Kidney (tissue), 14 donors: Measurements from ENCODE around the gene TBX10. TPM values are rescaled to one million over a fixed set of nuclear protein-coding genes. Genes with fewer than 3 reads are reported as not detected.

ENCODE experiments used
- DNase-seq, 5 donors: peaks; one replicate each; pipeline ENCODE4 v3.0.0-alpha.2; 2013 to 2020
- FAIRE-seq: peaks from 2 replicates; lab custom pipeline; 2012; peaks lifted over from hg19 to GRCh38; lab: Jason Lieb, UNC
- H3K27ac ChIP-seq, 2 donors: one replicate each; pipeline ENCODE4 v1.7.0; 2013; ENCODE audit warnings: low read depth in 2 of 2, low read length in 2 of 2, inconsistent platforms in 1 of 2
- H3K27me3 ChIP-seq: one replicate; pipeline ENCODE4 v1.7.1; 2013; ENCODE audit warnings: low read length, inconsistent platforms; ENCODE audit not compliant: control insufficient read depth, insufficient read depth
- H3K36me3 ChIP-seq, 3 donors: one replicate each; pipeline versions ENCODE4 v1.7.0 to v1.7.1; 2013; ENCODE audit warnings: low read length in 3 of 3, control low read depth in 1 of 3, inconsistent platforms in 1 of 3; ENCODE audit not compliant: insufficient read depth in 3 of 3, control insufficient read depth in 2 of 3
- H3K4me1 ChIP-seq, 3 donors: one replicate each; pipeline versions ENCODE4 v1.7.0 to v1.7.1; 2013; ENCODE audit warnings: low read length in 3 of 3, inconsistent platforms in 1 of 3, low read depth in 1 of 3; ENCODE audit not compliant: control insufficient read depth in 2 of 3, insufficient read depth in 2 of 3
- H3K4me3 ChIP-seq, 3 donors: one replicate each; pipeline versions ENCODE4 v1.7.0 to v1.8.1; 2013; ENCODE audit warnings: low read length in 3 of 3, control low read depth in 1 of 3, inconsistent platforms in 1 of 3
- H3K9ac ChIP-seq, 3 donors: one replicate each; pipeline versions ENCODE4 v1.7.0 to v1.7.1; 2013; ENCODE audit warnings: low read length in 3 of 3, control low read depth in 1 of 3, inconsistent platforms in 1 of 3
- H3K9me3 ChIP-seq, 3 donors: one replicate each; pipeline versions ENCODE4 v1.7.0 to v1.7.1; 2013; ENCODE audit warnings: low read length in 3 of 3, control low read depth in 1 of 3, inconsistent platforms in 1 of 3; ENCODE audit not compliant: control insufficient read depth in 2 of 3, insufficient read depth in 1 of 3
- intact Hi-C: fragments of 100-400 bp; cut with DNase I; formaldehyde crosslinking; loops from one replicate; pipeline ENCODE4 v1.11.1; 2022
- polyA plus RNA-seq: library from polyadenylated mRNA; stranded (reverse); fragments of 350-450 nt; fragmentation: Illumina TruSeq; extraction: RNeasy Lipid Tissue Mini Kit (QIAGEN cat#74804); gene quantifications from one replicate; pipeline ENCODE4 v1.2.3, GENCODE V29; 2014; ENCODE audit warnings: low read depth, low replicate concordance; ENCODE audit not compliant: insufficient read depth
- total RNA-seq: library from RNA; stranded (reverse); fragmentation: NEBNext Ultra II Directional; extraction: Animal tissue kit (Norgen Biotek cat#: 25700); gene quantifications from one replicate; pipeline ENCODE4 v1.2.1, GENCODE V29; 2021
- TF ChIP-seq, protein P1 (sequence below): IDR thresholded peaks from 3 replicates; pipeline ENCODE4 v1.5.1; 2012; ENCODE audit warnings: mild to moderate bottlenecking, moderate library complexity, borderline replicate concordance; ENCODE audit not compliant: insufficient read depth; ENCODE audit errors: extremely low read depth
- donor health status: control.
- donor health status: control.
- donor health status: control.
- donor health status: control.
- donor health status: control.
- donor health status: DM: yes; HTN: yes; CAD: no.
- donor health status: Normal renal cell carcinoma (clear cell type).

Gene TBX10
- total and polyA plus RNA-seq, 2 donors from 2014 or later, result not detected

- H3K36me3 ChIP-seq, result no peaks in the 10 kb centered on the region
- no peak overlapping the region for H3K27ac ChIP-seq
- TF ChIP-seq, protein P1, sequence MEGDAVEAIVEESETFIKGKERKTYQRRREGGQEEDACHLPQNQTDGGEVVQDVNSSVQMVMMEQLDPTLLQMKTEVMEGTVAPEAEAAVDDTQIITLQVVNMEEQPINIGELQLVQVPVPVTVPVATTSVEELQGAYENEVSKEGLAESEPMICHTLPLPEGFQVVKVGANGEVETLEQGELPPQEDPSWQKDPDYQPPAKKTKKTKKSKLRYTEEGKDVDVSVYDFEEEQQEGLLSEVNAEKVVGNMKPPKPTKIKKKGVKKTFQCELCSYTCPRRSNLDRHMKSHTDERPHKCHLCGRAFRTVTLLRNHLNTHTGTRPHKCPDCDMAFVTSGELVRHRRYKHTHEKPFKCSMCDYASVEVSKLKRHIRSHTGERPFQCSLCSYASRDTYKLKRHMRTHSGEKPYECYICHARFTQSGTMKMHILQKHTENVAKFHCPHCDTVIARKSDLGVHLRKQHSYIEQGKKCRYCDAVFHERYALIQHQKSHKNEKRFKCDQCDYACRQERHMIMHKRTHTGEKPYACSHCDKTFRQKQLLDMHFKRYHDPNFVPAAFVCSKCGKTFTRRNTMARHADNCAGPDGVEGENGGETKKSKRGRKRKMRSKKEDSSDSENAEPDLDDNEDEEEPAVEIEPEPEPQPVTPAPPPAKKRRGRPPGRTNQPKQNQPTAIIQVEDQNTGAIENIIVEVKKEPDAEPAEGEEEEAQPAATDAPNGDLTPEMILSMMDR, result no peak
- H3K4me3 ChIP-seq, result no peak overlapping the region
- H3K27me3 ChIP-seq, result no peaks in the 10 kb centered on the region
- no peak for FAIRE-seq
- H3K9ac ChIP-seq, result no peak overlapping the region
- intact Hi-C loops, result no loop called here
- H3K4me1 ChIP-seq, result peaks cover 0 to 16% (median 0%) of the 10 kb centered on the region in 3 donors
- peak in 2 of 5 donors; percentile 9 to 55 for DNase-seq
- H3K9me3 ChIP-seq, result no peaks in the 10 kb centered on the region
Observed at GRCh38 chr11:67616431-67617242, 22.9 kb downstream of the TBX10 start.

DNA sequence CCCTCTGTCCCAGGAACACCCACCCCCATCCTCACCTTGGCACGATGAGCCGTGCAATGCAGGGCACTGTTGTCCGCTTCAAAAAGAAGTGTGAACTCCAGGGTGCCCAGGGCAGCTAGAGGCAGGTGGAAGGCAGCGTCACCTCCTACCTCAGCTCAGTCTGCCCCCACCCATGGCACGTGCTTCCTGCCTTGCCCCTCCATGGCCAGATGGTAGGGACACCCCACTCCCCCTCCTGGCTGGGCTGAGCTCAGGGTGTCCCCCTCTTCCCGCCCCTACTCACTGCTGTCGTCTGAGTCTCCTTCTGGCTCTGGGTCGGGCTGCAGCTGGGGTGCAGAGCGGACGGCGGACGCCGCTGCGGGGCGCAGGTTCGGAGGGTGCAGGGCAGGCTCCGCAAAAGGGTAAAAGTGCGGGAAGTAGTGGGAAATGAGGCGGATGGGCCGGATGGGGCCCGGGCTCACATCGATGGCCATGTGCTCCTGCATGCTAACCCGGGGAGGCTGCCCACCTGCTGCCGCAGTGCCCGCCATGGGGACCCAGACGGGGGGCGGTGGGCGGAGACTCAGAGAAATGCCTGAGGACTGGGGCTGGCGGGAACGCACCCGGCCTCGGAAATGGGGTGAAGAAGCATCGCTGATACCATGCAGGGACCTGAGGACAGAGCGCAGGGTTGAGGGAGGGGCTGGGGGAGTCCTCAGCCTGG is 23.7 kb downstream of the TBX10 start:
- FAIRE-seq, result no peak
- Histone ChIP-seq H3K9ac (no peak overlapping the region), H3K4me3 (no peak overlapping the region), H3K27ac (no peak overlapping the region), H3K4me1 (peaks cover 0 to 16% (median 0%) of the 10 kb centered on the region in 3 donors), H3K27me3 (no peaks in the 10 kb centered on the region), H3K9me3 (no peaks in the 10 kb centered on the region), H3K36me3 (peaks cover 0 to 3% (median 1%) of the 10 kb centered on the region in 3 donors)
- TF ChIP-seq, protein P1, result no peak
- DNase-seq, result no peak
- intact Hi-C loops, result no loop called here

GRCh38 chr11:67614730-67615714 is 24.5 kb downstream of the TBX10 start:
- TF ChIP-seq, protein P1, result peak; percentile 31
- H3K36me3 ChIP-seq, result peaks cover 0 to 10% (median 7%) of the 10 kb centered on the region in 3 donors
- peaks cover 0 to 16% (median 0%) of the 10 kb centered on the region in 3 donors for H3K4me1 ChIP-seq
- peak in 4 of 5 donors; percentile 12 to 75 (median 54) for DNase-seq
- peak overlapping the region in 1 of 3 donors; percentile 71 for H3K9ac ChIP-seq
- H3K27ac ChIP-seq, result no peak overlapping the region
- H3K4me3 ChIP-seq, result no peak overlapping the region
- FAIRE-seq, result no peak
- H3K9me3 ChIP-seq, result no peaks in the 10 kb centered on the region
- no peaks in the 10 kb centered on the region for H3K27me3 ChIP-seq
- intact Hi-C loops, result no loop called here
